HCT116 (cell line): ENCODE measurements around the gene TAMALIN. TPM values are rescaled to one million over a fixed set of nuclear protein-coding genes. Genes with fewer than 3 reads are reported as not detected.

Experiments used
- ATAC-seq: fragments of 200-7000 bp; cut with Tn5 transposase; 2 replicates; pipeline ENCODE4 v1.9.1; 2020; ENCODE audit warnings: mild to moderate bottlenecking, moderate library complexity
- BruUV-seq: library from RNA; stranded (reverse); fragments of 400-500 nt; replicated peaks from 2 replicates; lab custom pipeline; 2021; lab: Mats Ljungman, UMichigan
- CTCF ChIA-PET: fragments of 300-600 bp; sonication (Branson Sonifier 250); formaldehyde crosslinking; loops from one replicate; lab custom pipeline; 2021; ENCODE audit warnings: antibody characterized with exemption; lab: Charles Lee
- POLR2A ChIA-PET: fragments of 300-600, 350-600 bp; sonication (Branson Sonifier 250); formaldehyde crosslinking; loops from one replicate; lab custom pipeline; 2021; ENCODE audit warnings: antibody characterized with exemption; lab: Charles Lee
- RAD21 ChIA-PET, 2 experiments: fragments of 300-600 bp; sonication (Branson Sonifier 250); formaldehyde crosslinking; loops; one replicate each; lab custom pipeline; 2023; ENCODE audit warnings: low total read pairs in 2 of 2; ENCODE audit not compliant: uncharacterized antibody in 2 of 2, unreplicated experiment in 2 of 2, low non-redundant PET in 1 of 2; lab: Charles Lee
- DNase-seq: peaks from one replicate; pipeline ENCODE4 v3.0.0-alpha.2; 2010; ENCODE audit warnings: low read depth, low spot score
- H2AFZ ChIP-seq: fragments of 200-600 bp; shearing (Covaris generic), sonication (generic); 2 replicates; pipeline ENCODE4 v1.6.1; 2017; ENCODE audit warnings: low read depth, mixed run types, mixed read lengths, antibody characterized with exemption, low read length; ENCODE audit not compliant: poor library complexity, severe bottlenecking
- H3K27ac ChIP-seq: 2 replicates; pipeline ENCODE4 v1.5.1; 2012; ENCODE audit warnings: low read depth, low read length
- H3K27me3 ChIP-seq: fragments of 200-600 bp; sonication (generic); 2 replicates; pipeline ENCODE4 v1.6.1; 2016; ENCODE audit warnings: mixed run types, low read length, mixed read lengths; ENCODE audit not compliant: insufficient read depth
- H3K36me3 ChIP-seq, 2 experiments: fragments of 200-500 bp in 1 of 2; fragments of 200-600 bp in 1 of 2; sonication (Bioruptor generic) in 1 of 2; sonication (generic) in 1 of 2; 2 replicates each; pipeline versions ENCODE4 v1.5.1 to v1.6.1; 2014 to 2016; ENCODE audit warnings: low read length in 2 of 2, inconsistent platforms in 1 of 2, mixed read lengths in 1 of 2, mixed run types in 1 of 2; ENCODE audit not compliant: insufficient read depth in 2 of 2, control insufficient read depth in 1 of 2
- H3K4me1 ChIP-seq, 2 experiments: fragments of 200-600 bp in 1 of 2; sonication (generic) in 1 of 2; 2 replicates each; pipeline versions ENCODE4 v1.5.1 to v1.6.1; 2012 to 2017; ENCODE audit warnings: low read length in 2 of 2, inconsistent platforms in 1 of 2, mild to moderate bottlenecking in 1 of 2, mixed read lengths in 1 of 2, mixed run types in 1 of 2, moderate library complexity in 1 of 2; ENCODE audit not compliant: insufficient read depth in 2 of 2, control insufficient read depth in 1 of 2
- H3K4me2 ChIP-seq: fragments of 200-600 bp; sonication (generic); 2 replicates; pipeline ENCODE4 v1.6.1; 2017; ENCODE audit warnings: mixed run types, low read length, mixed read lengths
- H3K4me3 ChIP-seq, 2 experiments: fragments of 200-600 bp in 1 of 2; sonication (generic) in 1 of 2; replicated peaks in 1 of 2; 2 replicates each; pipeline ENCODE4 v1.5.1; 2011 to 2016; ENCODE audit warnings: low read length in 2 of 2, control low read depth in 1 of 2, low read depth in 1 of 2, mild to moderate bottlenecking in 1 of 2, mixed read lengths in 1 of 2, mixed run types in 1 of 2
- H3K79me2 ChIP-seq: fragments of 200-600 bp; sonication (generic); 2 replicates; pipeline ENCODE4 v1.6.1; 2017; ENCODE audit warnings: mild to moderate bottlenecking, mixed run types, low read length, moderate library complexity, mixed read lengths; ENCODE audit not compliant: insufficient read depth
- H3K9ac ChIP-seq: fragments of 200-600 bp; sonication (generic); 2 replicates; pipeline ENCODE4 v1.6.1; 2016; ENCODE audit warnings: low read length, mixed read lengths
- H3K9me2 ChIP-seq: fragments of 200-600 bp; sonication (generic), shearing (Covaris generic); 2 replicates; pipeline ENCODE4 v1.6.1; 2017; ENCODE audit warnings: mixed run types, mild to moderate bottlenecking, moderate library complexity; ENCODE audit not compliant: insufficient read depth
- H3K9me3 ChIP-seq, 2 experiments: fragments of 200-500 bp in 1 of 2; fragments of 200-600 bp in 1 of 2; sonication (Bioruptor generic) in 1 of 2; sonication (generic) in 1 of 2; 2 replicates each; pipeline ENCODE4 v1.6.1; 2014 to 2017; ENCODE audit warnings: low read length in 2 of 2, mixed read lengths in 2 of 2, inconsistent platforms in 1 of 2, low read depth in 1 of 2, mild to moderate bottlenecking in 1 of 2, mixed run types in 1 of 2, moderate library complexity in 1 of 2; ENCODE audit not compliant: control insufficient read depth in 1 of 2, insufficient read depth in 1 of 2
- H4K20me1 ChIP-seq: fragments of 200-600 bp; sonication (generic), shearing (Covaris generic); 2 replicates; pipeline ENCODE4 v1.6.1; 2017; ENCODE audit warnings: mixed run types, mild to moderate bottlenecking, moderate library complexity; ENCODE audit not compliant: insufficient read depth
- CBX3 ChIP-seq: IDR thresholded peaks from 2 replicates; pipeline ENCODE4 v1.6.1; 2012; ENCODE audit warnings: low read depth
- CEBPB ChIP-seq: IDR thresholded peaks from 2 replicates; pipeline ENCODE4 v1.6.1; 2012; ENCODE audit warnings: low read depth
- EGR1 ChIP-seq: IDR thresholded peaks from 2 replicates; pipeline ENCODE4 v1.6.1; 2012; ENCODE audit warnings: low read depth
- EZH2 ChIP-seq: fragments of 200-600 bp; sonication (generic); IDR thresholded peaks from 2 replicates; pipeline ENCODE4 v1.6.1; 2017; ENCODE audit warnings: antibody characterized with exemption, mixed run types
- EZH2phosphoT487 ChIP-seq: fragments of 200-600 bp; IDR thresholded peaks from 2 replicates; pipeline ENCODE4 v1.6.1; 2018; ENCODE audit warnings: antibody characterized with exemption, borderline replicate concordance
- RAD21 ChIP-seq: IDR thresholded peaks from 2 replicates; pipeline ENCODE4 v1.6.1; 2012; ENCODE audit warnings: low read depth, mild to moderate bottlenecking
- SIN3A ChIP-seq: IDR thresholded peaks from 2 replicates; pipeline ENCODE4 v1.6.1; 2012; ENCODE audit warnings: low read depth
- SRF ChIP-seq: IDR thresholded peaks from 2 replicates; pipeline ENCODE4 v1.6.1; 2012; ENCODE audit warnings: low read depth
- TCF7L2 ChIP-seq: IDR thresholded peaks from 2 replicates; pipeline ENCODE4 v1.7.0; 2011; ENCODE audit warnings: borderline replicate concordance, inconsistent platforms; ENCODE audit not compliant: insufficient read depth, insufficient read length; ENCODE audit errors: extremely low read depth
- ZFX ChIP-seq: fragments of 450-650 bp; IDR thresholded peaks from 2 replicates; pipeline ENCODE4 v1.6.1; 2017
- intact Hi-C: fragments of 100-400 bp; cut with micrococcal nuclease; formaldehyde crosslinking; loops from 2 replicates; pipeline ENCODE4 v1.10.0; 2022
- total RNA-seq: library from RNA; stranded (reverse); gene quantifications from one replicate; pipeline ENCODE4 v1.2.1, GENCODE V29; 2021; ENCODE audit not compliant: unreplicated experiment
- TF ChIP-seq, protein P1 (sequence below), 3 experiments: fragments of 200-600 bp in 1 of 3; sonication (generic) in 1 of 3; IDR thresholded peaks in 2 of 3; conservative IDR thresholded peaks in 1 of 3; 2 replicates each; pipeline ENCODE4 v1.5.1; 2012 to 2017; ENCODE audit warnings: low read depth in 2 of 3, low read length in 2 of 3, antibody characterized with exemption in 1 of 3, borderline replicate concordance in 1 of 3, control low read depth in 1 of 3, mild to moderate bottlenecking in 1 of 3, mixed read lengths in 1 of 3, mixed run types in 1 of 3, moderate library complexity in 1 of 3; ENCODE audit not compliant: insufficient read depth in 1 of 3
- TF ChIP-seq, protein P2 (sequence below): IDR thresholded peaks from 2 replicates; pipeline ENCODE4 v1.6.1; 2012

The TAMALIN gene
- total RNA-seq, 1 experiment from 2014 or later, result 1.1 TPM

DNA sequence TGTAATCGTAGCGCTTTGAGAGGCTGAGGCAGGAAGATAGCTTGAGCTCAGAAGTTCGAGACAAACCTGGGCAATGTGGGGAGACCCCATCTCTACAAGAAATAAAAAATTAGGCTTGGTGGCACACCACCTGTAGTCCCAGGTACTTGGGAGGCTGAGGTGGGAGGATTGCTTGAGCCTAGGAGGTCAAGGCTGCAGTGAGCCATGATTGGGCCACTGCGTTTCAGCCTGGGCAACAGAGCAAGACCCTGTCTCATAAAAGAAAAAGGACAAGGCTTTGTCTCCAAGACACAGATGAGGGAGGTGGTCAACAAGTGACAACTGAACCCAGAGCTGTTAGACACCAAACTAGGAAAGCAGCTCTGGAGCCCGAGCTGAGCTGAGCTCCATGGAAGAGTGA lies 14.5 kb upstream of the TAMALIN start:
- intact Hi-C loops, result no loop called here
- no TSS peak for BruUV-seq

DNA sequence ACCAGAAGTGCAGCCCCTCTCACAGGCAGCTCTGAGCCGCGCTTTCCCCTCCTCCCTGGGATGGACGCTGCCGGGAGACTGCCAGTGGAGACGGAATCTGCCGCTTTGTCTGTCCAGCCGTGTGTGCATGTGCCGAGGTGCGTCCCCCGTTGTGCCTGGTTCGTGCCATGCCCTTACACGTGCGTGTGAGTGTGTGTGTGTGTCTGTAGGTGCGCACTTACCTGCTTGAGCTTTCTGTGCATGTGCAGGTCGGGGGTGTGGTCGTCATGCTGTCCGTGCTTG lies 12.3 kb upstream of the TAMALIN start:
- no peaks in the 10 kb centered on the region for H3K9me2 ChIP-seq
- H3K9ac ChIP-seq, result no peak overlapping the region
- intact Hi-C loops, result no loop called here
- H3K9me3 ChIP-seq, result no peaks in the 10 kb centered on the region
- DNase-seq (no peak), ATAC-seq (no peak)
- ChIA-PET RAD21 (no interaction called here), CTCF (interaction anchor here (2.5 to 4.7 kb wide), 2 partner anchors 26 to 29 kb away, joined by 15 to 44 read pairs; no protein-coding TSS in a partner anchor), POLR2A (no interaction called here)
- no peaks in the 10 kb centered on the region for H3K79me2 ChIP-seq
- H3K27ac ChIP-seq, result no peak overlapping the region
- H3K36me3 ChIP-seq, result peaks cover 3 to 10% of the 10 kb centered on the region in 2 experiments; a peak in 1 of 4 replicates
- no peaks in the 10 kb centered on the region for H4K20me1 ChIP-seq
- no peaks in the 10 kb centered on the region for H3K27me3 ChIP-seq
- TF ChIP-seq TCF7L2 (no peak), RAD21 (no peak), EZH2phosphoT487 (no peak), SRF (no peak), EGR1 (no peak), EZH2 (no peak)
- TF ChIP-seq, protein P1, sequence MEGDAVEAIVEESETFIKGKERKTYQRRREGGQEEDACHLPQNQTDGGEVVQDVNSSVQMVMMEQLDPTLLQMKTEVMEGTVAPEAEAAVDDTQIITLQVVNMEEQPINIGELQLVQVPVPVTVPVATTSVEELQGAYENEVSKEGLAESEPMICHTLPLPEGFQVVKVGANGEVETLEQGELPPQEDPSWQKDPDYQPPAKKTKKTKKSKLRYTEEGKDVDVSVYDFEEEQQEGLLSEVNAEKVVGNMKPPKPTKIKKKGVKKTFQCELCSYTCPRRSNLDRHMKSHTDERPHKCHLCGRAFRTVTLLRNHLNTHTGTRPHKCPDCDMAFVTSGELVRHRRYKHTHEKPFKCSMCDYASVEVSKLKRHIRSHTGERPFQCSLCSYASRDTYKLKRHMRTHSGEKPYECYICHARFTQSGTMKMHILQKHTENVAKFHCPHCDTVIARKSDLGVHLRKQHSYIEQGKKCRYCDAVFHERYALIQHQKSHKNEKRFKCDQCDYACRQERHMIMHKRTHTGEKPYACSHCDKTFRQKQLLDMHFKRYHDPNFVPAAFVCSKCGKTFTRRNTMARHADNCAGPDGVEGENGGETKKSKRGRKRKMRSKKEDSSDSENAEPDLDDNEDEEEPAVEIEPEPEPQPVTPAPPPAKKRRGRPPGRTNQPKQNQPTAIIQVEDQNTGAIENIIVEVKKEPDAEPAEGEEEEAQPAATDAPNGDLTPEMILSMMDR (IDR thresholded peaks at IDR 0.05 in 2 of 3, conservative IDR thresholded peaks at IDR 0.05 in 1 of 3; ENCODE audit: borderline replicate concordance in 1 of 3, insufficient read depth in 1 of 3, low read depth in 2 of 3, low read length in 2 of 3), result no peak
- no TSS peak for BruUV-seq
- H3K4me2 ChIP-seq, result no peak overlapping the region
- no peak overlapping the region for H3K4me3 ChIP-seq
- no peaks in the 10 kb centered on the region for H3K4me1 ChIP-seq
- H2AFZ ChIP-seq, result no peak overlapping the region

More for the DNA sequence above, 14.5 kb upstream of the TAMALIN start:
- no peak for ATAC-seq
- CTCF ChIA-PET, result interaction anchor here (1.3 to 4.7 kb wide), 6 partner anchors 12 to 100 kb away, joined by 3 to 44 read pairs (median 8); no protein-coding TSS in a partner anchor
- Histone ChIP-seq H3K9me2 (no peaks in the 10 kb centered on the region), H3K4me2 (no peak overlapping the region), H3K79me2 (no peaks in the 10 kb centered on the region), H3K4me3 (no peak overlapping the region), H3K36me3 (peaks cover 4 to 13% of the 10 kb centered on the region in 2 experiments; a peak in 2 of 4 replicates), H3K27me3 (no peaks in the 10 kb centered on the region), H3K9ac (no peak overlapping the region), H4K20me1 (no peaks in the 10 kb centered on the region), H3K27ac (no peak overlapping the region), H3K9me3 (no peaks in the 10 kb centered on the region), H2AFZ (no peak overlapping the region), H3K4me1 (no peaks in the 10 kb centered on the region)
- TF ChIP-seq, protein P1 (IDR thresholded peaks at IDR 0.05 in 2 of 3, conservative IDR thresholded peaks at IDR 0.05 in 1 of 3; ENCODE audit: borderline replicate concordance in 1 of 3, insufficient read depth in 1 of 3, low read depth in 2 of 3, low read length in 2 of 3), result no peak
- TF ChIP-seq SIN3A (no peak), ZFX (no peak), SRF (no peak), CBX3 (no peak), TCF7L2 (no peak), CEBPB (no peak)
- TF ChIP-seq, protein P2, sequence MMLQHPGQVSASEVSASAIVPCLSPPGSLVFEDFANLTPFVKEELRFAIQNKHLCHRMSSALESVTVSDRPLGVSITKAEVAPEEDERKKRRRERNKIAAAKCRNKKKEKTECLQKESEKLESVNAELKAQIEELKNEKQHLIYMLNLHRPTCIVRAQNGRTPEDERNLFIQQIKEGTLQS, result no peak
- DNase-seq, result no peak
- POLR2A ChIA-PET, result no interaction called here
- RAD21 ChIA-PET, result interaction anchor here in 1 of 2 experiments (1.4 kb wide), 1 partner anchor 33 kb away, joined by 3 read pairs; no protein-coding TSS in a partner anchor
